ENCODE results near the gene FUOM.

DNA sequence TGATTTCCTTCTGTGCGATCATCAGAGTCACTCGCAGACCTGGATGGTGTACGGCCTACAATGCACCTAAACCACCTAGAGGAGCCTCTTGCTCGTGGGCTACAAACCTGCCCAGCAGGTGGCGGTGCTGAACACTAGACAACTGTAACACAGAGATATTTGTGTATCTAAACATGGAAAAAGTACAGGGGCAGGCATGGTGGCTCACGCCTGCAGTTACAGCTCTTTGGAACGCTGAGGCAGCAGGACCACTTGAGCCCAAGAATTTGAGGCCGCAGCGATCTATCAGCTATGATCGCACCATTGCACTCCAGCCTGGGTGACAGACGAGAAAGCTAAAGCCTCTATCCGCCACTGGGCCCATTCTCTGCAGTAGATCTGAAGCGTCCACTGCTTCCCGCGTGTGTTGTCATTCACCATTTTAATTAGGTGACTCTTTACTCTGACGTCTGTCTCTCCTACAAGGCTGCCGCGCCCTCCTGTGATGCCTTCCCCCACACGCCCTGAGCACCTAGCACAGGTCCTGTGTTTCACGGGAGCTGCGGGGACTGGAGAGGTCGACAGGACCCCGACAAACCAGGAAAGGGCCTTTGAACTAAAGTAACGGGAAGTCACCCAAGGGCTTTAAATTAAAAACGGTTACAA lies 49.9 kb downstream of the FUOM start:
- TF ChIP-seq, protein P1, sequence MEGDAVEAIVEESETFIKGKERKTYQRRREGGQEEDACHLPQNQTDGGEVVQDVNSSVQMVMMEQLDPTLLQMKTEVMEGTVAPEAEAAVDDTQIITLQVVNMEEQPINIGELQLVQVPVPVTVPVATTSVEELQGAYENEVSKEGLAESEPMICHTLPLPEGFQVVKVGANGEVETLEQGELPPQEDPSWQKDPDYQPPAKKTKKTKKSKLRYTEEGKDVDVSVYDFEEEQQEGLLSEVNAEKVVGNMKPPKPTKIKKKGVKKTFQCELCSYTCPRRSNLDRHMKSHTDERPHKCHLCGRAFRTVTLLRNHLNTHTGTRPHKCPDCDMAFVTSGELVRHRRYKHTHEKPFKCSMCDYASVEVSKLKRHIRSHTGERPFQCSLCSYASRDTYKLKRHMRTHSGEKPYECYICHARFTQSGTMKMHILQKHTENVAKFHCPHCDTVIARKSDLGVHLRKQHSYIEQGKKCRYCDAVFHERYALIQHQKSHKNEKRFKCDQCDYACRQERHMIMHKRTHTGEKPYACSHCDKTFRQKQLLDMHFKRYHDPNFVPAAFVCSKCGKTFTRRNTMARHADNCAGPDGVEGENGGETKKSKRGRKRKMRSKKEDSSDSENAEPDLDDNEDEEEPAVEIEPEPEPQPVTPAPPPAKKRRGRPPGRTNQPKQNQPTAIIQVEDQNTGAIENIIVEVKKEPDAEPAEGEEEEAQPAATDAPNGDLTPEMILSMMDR (IDR thresholded peaks at IDR 0.05): no peak
- no peak for TF ChIP-seq ZNF263 (CRISPR knock-in tag; IDR thresholded peaks at IDR 0.05; ENCODE audit: low read depth)
- no peak for TF ChIP-seq ETV6 (CRISPR knock-in tag; IDR thresholded peaks at IDR 0.05)
- TF ChIP-seq, protein P2, sequence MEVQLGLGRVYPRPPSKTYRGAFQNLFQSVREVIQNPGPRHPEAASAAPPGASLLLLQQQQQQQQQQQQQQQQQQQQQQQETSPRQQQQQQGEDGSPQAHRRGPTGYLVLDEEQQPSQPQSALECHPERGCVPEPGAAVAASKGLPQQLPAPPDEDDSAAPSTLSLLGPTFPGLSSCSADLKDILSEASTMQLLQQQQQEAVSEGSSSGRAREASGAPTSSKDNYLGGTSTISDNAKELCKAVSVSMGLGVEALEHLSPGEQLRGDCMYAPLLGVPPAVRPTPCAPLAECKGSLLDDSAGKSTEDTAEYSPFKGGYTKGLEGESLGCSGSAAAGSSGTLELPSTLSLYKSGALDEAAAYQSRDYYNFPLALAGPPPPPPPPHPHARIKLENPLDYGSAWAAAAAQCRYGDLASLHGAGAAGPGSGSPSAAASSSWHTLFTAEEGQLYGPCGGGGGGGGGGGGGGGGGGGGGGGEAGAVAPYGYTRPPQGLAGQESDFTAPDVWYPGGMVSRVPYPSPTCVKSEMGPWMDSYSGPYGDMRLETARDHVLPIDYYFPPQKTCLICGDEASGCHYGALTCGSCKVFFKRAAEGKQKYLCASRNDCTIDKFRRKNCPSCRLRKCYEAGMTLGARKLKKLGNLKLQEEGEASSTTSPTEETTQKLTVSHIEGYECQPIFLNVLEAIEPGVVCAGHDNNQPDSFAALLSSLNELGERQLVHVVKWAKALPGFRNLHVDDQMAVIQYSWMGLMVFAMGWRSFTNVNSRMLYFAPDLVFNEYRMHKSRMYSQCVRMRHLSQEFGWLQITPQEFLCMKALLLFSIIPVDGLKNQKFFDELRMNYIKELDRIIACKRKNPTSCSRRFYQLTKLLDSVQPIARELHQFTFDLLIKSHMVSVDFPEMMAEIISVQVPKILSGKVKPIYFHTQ (CRISPR knock-in tag; IDR thresholded peaks at IDR 0.05): no peak
- no peak for TF ChIP-seq ZNF232 (CRISPR knock-in tag; IDR thresholded peaks at IDR 0.05)
- TF ChIP-seq, protein P3, sequence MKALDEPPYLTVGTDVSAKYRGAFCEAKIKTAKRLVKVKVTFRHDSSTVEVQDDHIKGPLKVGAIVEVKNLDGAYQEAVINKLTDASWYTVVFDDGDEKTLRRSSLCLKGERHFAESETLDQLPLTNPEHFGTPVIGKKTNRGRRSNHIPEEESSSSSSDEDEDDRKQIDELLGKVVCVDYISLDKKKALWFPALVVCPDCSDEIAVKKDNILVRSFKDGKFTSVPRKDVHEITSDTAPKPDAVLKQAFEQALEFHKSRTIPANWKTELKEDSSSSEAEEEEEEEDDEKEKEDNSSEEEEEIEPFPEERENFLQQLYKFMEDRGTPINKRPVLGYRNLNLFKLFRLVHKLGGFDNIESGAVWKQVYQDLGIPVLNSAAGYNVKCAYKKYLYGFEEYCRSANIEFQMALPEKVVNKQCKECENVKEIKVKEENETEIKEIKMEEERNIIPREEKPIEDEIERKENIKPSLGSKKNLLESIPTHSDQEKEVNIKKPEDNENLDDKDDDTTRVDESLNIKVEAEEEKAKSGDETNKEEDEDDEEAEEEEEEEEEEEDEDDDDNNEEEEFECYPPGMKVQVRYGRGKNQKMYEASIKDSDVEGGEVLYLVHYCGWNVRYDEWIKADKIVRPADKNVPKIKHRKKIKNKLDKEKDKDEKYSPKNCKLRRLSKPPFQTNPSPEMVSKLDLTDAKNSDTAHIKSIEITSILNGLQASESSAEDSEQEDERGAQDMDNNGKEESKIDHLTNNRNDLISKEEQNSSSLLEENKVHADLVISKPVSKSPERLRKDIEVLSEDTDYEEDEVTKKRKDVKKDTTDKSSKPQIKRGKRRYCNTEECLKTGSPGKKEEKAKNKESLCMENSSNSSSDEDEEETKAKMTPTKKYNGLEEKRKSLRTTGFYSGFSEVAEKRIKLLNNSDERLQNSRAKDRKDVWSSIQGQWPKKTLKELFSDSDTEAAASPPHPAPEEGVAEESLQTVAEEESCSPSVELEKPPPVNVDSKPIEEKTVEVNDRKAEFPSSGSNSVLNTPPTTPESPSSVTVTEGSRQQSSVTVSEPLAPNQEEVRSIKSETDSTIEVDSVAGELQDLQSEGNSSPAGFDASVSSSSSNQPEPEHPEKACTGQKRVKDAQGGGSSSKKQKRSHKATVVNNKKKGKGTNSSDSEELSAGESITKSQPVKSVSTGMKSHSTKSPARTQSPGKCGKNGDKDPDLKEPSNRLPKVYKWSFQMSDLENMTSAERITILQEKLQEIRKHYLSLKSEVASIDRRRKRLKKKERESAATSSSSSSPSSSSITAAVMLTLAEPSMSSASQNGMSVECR (CRISPR knock-in tag; IDR thresholded peaks at IDR 0.05; ENCODE audit: borderline replicate concordance): no peak
- TF ChIP-seq JUN (CRISPR knock-in tag; IDR thresholded peaks at IDR 0.05): no peak

All from WTC11 (cell line).